ENCODE data around the gene RBM39. TPM values are rescaled to one million over a fixed set of nuclear protein-coding genes. Genes with fewer than 3 reads are reported as not detected.
"Not testable (repeated sequence)": the region's sequence is repeated elsewhere in the genome, so short reads cannot be mapped to it uniquely, and the experiment has no call there.

RBM39 gene
- total and polyA plus RNA-seq, 2 experiments from 2014 or later: 259 to 413 TPM

GRCh38 chr20:35761548-35761947 is 19.5 kb upstream of the RBM39 start:
- H3K4me3 Mint-ChIP-seq; H3K79me2 ChIP-seq (replicated peaks; ENCODE audit: insufficient read depth); H3K27me3 ChIP-seq (ENCODE audit: insufficient read depth); H3K4me1 ChIP-seq (ENCODE audit: insufficient read depth); H4K20me1 ChIP-seq (replicated peaks; ENCODE audit: insufficient read depth); H3K27me3 Mint-ChIP-seq (ENCODE audit: insufficient read depth, low read depth, poor library complexity); H3K36me3 Mint-ChIP-seq (ENCODE audit: low read depth); H2AFZ ChIP-seq; H3K9me2 ChIP-seq (ENCODE audit: insufficient read depth); DNase-seq (ENCODE audit: low spot score); H3F3A ChIP-seq (replicated peaks; ENCODE audit: low read depth); H3K27ac Mint-ChIP-seq; H3K36me3 ChIP-seq (ENCODE audit: insufficient read depth); H3K4me3 ChIP-seq; ATAC-seq; H3K27ac ChIP-seq (ENCODE audit: low read depth); H3K4me1 Mint-ChIP-seq; H3K4me2 ChIP-seq; H3K9me3 Mint-ChIP-seq: not testable (repeated sequence)

- Histone ChIP-seq H3K4me2 (no peak overlapping the region), H3K79me2 (replicated peaks; ENCODE audit: insufficient read depth) (no peaks in the 10 kb centered on the region), H3K4me1 (ENCODE audit: insufficient read depth) (0 out of 2 replicates have a peak, but pooled peaks cover 4% of the 10 kb centered on the region), H3K4me3 (no peak overlapping the region), H3K27ac (ENCODE audit: low read depth) (no peak overlapping the region), H3F3A (replicated peaks; ENCODE audit: low read depth) (no peaks in the 10 kb centered on the region), H3K36me3 (ENCODE audit: insufficient read depth) (no peaks in the 10 kb centered on the region), H3K27me3 (ENCODE audit: insufficient read depth) (no peaks in the 10 kb centered on the region), H4K20me1 (replicated peaks; ENCODE audit: insufficient read depth) (no peaks in the 10 kb centered on the region), H3K9me2 (ENCODE audit: insufficient read depth) (no peaks in the 10 kb centered on the region), H2AFZ (no peak overlapping the region)
- ATAC-seq: peak; percentile 67
- Mint-ChIP-seq H3K36me3 (ENCODE audit: low read depth) (no peaks in the 10 kb centered on the region; the same call in 2 of the 3 replicates), H3K4me3 (no peak overlapping the region), H3K27me3 (ENCODE audit: insufficient read depth, low read depth, poor library complexity) (no peaks in the 10 kb centered on the region), H3K27ac (no peak overlapping the region), H3K4me1 (no peaks in the 10 kb centered on the region; the same call in 2 of the 3 replicates), H3K9me3 (no peaks in the 10 kb centered on the region)
- TF ChIP-seq POLR2AphosphoS5 (IDR thresholded peaks at IDR 0.05; ENCODE audit: low read depth) (no peak), ETS1 (IDR thresholded peaks at IDR 0.05) (no peak)
- peak; percentile 42 for DNase-seq (ENCODE audit: low spot score)
These were observed 15.1 kb upstream of the RBM39 start for GRCh38 chr20:35757098-35757705.

GRCh38 chr20:35756404-35756803 is 14.3 kb upstream of the RBM39 start:
- no peak for TF ChIP-seq ZNF114 (CRISPR knock-in tag; IDR thresholded peaks at IDR 0.05)
- TF ChIP-seq EZH2phosphoT487 (IDR thresholded peaks at IDR 0.05; ENCODE audit: unreplicated experiment): no peak
- no peak for TF ChIP-seq CTCF (conservative IDR thresholded peaks at IDR 0.05; ENCODE audit: low read depth in 2 of 2)
- no peak for TF ChIP-seq ZNF462 (CRISPR knock-in tag; IDR thresholded peaks at IDR 0.05)
- no peaks in the 10 kb centered on the region for H3K27me3 Mint-ChIP-seq (ENCODE audit: insufficient read depth, low read depth, poor library complexity)
- no peaks in the 10 kb centered on the region; the same call in 2 of the 3 replicates for H3K4me1 Mint-ChIP-seq
- H3K79me2 ChIP-seq (replicated peaks; ENCODE audit: insufficient read depth): no peaks in the 10 kb centered on the region
- no peak overlapping the region for H3K4me2 ChIP-seq
- H3K9me2 ChIP-seq (ENCODE audit: insufficient read depth): no peaks in the 10 kb centered on the region
- H2AFZ ChIP-seq: no peak overlapping the region
- H3K27ac Mint-ChIP-seq: no peak overlapping the region
- H3K4me1 ChIP-seq (ENCODE audit: insufficient read depth): no peaks in the 10 kb centered on the region
- no peak overlapping the region for H3K27ac ChIP-seq (ENCODE audit: low read depth)
- no peaks in the 10 kb centered on the region; the same call in 2 of the 3 replicates for H3K36me3 Mint-ChIP-seq (ENCODE audit: low read depth)
- ATAC-seq (no peak), DNase-seq (ENCODE audit: low spot score) (no peak)
- H3K27me3 ChIP-seq (ENCODE audit: insufficient read depth): no peaks in the 10 kb centered on the region
- H4K20me1 ChIP-seq (replicated peaks; ENCODE audit: insufficient read depth): no peaks in the 10 kb centered on the region
- no peaks in the 10 kb centered on the region for H3K36me3 ChIP-seq (ENCODE audit: insufficient read depth)
- H3K4me3 Mint-ChIP-seq: no peak overlapping the region
- no peaks in the 10 kb centered on the region for H3F3A ChIP-seq (replicated peaks; ENCODE audit: low read depth)
- no peak overlapping the region for H3K4me3 ChIP-seq
- H3K9me3 Mint-ChIP-seq: no peaks in the 10 kb centered on the region

Measured in GM23338 (cell line).